H9 (cell line): Measurements from ENCODE around the gene FANCC. TPM values are rescaled to one million over a fixed set of nuclear protein-coding genes. Genes with fewer than 3 reads are reported as not detected.

Source experiments
- DNase-seq: peaks from one replicate; pipeline ENCODE4 v3.0.0-alpha.2; 2017
- H2AFZ ChIP-seq: one replicate; pipeline ENCODE4 v1.6.1; 2013; ENCODE audit warnings: mild to moderate bottlenecking, low read length, control low read depth, moderate library complexity
- H2AK5ac ChIP-seq: 2 replicates; pipeline ENCODE4 v1.6.1; 2013; ENCODE audit warnings: low read length, control low read depth, mixed read lengths; ENCODE audit not compliant: insufficient read length
- H2BK120ac ChIP-seq: one replicate; pipeline ENCODE4 v1.6.1; 2013; ENCODE audit warnings: low read depth, mild to moderate bottlenecking, low read length, control low read depth, inconsistent platforms; ENCODE audit not compliant: poor library complexity, severe bottlenecking
- H2BK12ac ChIP-seq: 2 replicates; pipeline ENCODE4 v1.6.1; 2013; ENCODE audit warnings: low read length, control low read depth, mixed read lengths, low read depth; ENCODE audit not compliant: insufficient read length
- H2BK15ac ChIP-seq: 2 replicates; pipeline ENCODE4 v1.6.1; 2013; ENCODE audit warnings: low read depth, low read length, control low read depth
- H2BK20ac ChIP-seq: one replicate; pipeline ENCODE4 v1.6.1; 2013; ENCODE audit warnings: low read depth, mild to moderate bottlenecking, low read length, control low read depth, inconsistent platforms; ENCODE audit not compliant: poor library complexity, severe bottlenecking
- H2BK5ac ChIP-seq: 2 replicates; pipeline ENCODE4 v1.6.1; 2013; ENCODE audit warnings: low read length, control low read depth, mixed read lengths; ENCODE audit not compliant: insufficient read length
- H3K14ac ChIP-seq: 2 replicates; pipeline ENCODE4 v1.6.1; 2013; ENCODE audit warnings: low read length, control low read depth; ENCODE audit not compliant: insufficient read depth
- H3K18ac ChIP-seq: 2 replicates; pipeline ENCODE4 v1.6.1; 2013; ENCODE audit warnings: low read depth, mild to moderate bottlenecking, mixed read lengths, low read length, control low read depth; ENCODE audit not compliant: insufficient read length
- H3K23ac ChIP-seq: 2 replicates; pipeline ENCODE4 v1.6.1; 2013; ENCODE audit warnings: low read length, control low read depth, mixed read lengths, low read depth; ENCODE audit not compliant: insufficient read length
- H3K23me2 ChIP-seq: 2 replicates; pipeline ENCODE4 v1.6.1; 2013; ENCODE audit warnings: low read depth, mild to moderate bottlenecking, mixed read lengths, low read length, control low read depth; ENCODE audit not compliant: insufficient read length, poor library complexity, severe bottlenecking
- H3K27ac ChIP-seq: 2 replicates; pipeline ENCODE4 v1.5.1; 2013; ENCODE audit warnings: low read length, control low read depth, mixed read lengths, low read depth; ENCODE audit not compliant: insufficient read length
- H3K27me3 ChIP-seq: 2 replicates; pipeline ENCODE4 v1.6.1; 2013; ENCODE audit warnings: low read length, control low read depth, inconsistent platforms; ENCODE audit not compliant: insufficient read depth
- H3K4ac ChIP-seq: 2 replicates; pipeline ENCODE4 v1.6.1; 2013; ENCODE audit warnings: low read depth, mild to moderate bottlenecking, control low read depth, inconsistent platforms, low read length, moderate library complexity
- H3K4me1 ChIP-seq: 2 replicates; pipeline ENCODE4 v1.6.1; 2013; ENCODE audit warnings: low read length, control low read depth, inconsistent platforms; ENCODE audit not compliant: insufficient read depth
- H3K4me2 ChIP-seq: 2 replicates; pipeline ENCODE4 v1.6.1; 2013; ENCODE audit warnings: low read length, control low read depth, mixed read lengths; ENCODE audit not compliant: insufficient read length, insufficient read depth
- H3K56ac ChIP-seq: 2 replicates; pipeline ENCODE4 v1.6.1; 2013; ENCODE audit warnings: low read depth, mild to moderate bottlenecking, mixed read lengths, low read length, control low read depth; ENCODE audit not compliant: insufficient read length
- H3K79me1 ChIP-seq: 2 replicates; pipeline ENCODE4 v1.6.1; 2013; ENCODE audit warnings: low read depth, mild to moderate bottlenecking, moderate library complexity, low read length, control low read depth, inconsistent platforms; ENCODE audit not compliant: insufficient read depth, poor library complexity, severe bottlenecking
- H3K79me2 ChIP-seq: 2 replicates; pipeline ENCODE4 v1.6.1; 2013; ENCODE audit warnings: low read length, control low read depth, inconsistent platforms; ENCODE audit not compliant: insufficient read depth
- H3K9ac ChIP-seq: 2 replicates; pipeline ENCODE4 v1.6.1; 2013; ENCODE audit warnings: low read length, control low read depth, mixed read lengths; ENCODE audit not compliant: insufficient read length; ENCODE audit errors: extremely low read depth
- H3K9me3 ChIP-seq: one replicate; pipeline ENCODE4 v1.6.1; 2013; ENCODE audit warnings: low read depth, low read length, inconsistent platforms; ENCODE audit not compliant: control insufficient read depth
- H3T11ph ChIP-seq: one replicate; pipeline ENCODE4 v1.6.1; 2013; ENCODE audit warnings: mild to moderate bottlenecking, low read length, control low read depth, inconsistent platforms
- H4K20me1 ChIP-seq: one replicate; pipeline ENCODE4 v1.6.1; 2013; ENCODE audit not compliant: control insufficient read depth, insufficient read length, insufficient read depth
- H4K5ac ChIP-seq: 2 replicates; pipeline ENCODE4 v1.6.1; 2013; ENCODE audit warnings: low read depth, mild to moderate bottlenecking, mixed read lengths, low read length, control low read depth; ENCODE audit not compliant: insufficient read length
- H4K8ac ChIP-seq: replicated peaks from 2 replicates; pipeline ENCODE4 v1.6.1; 2013; ENCODE audit warnings: low read length, control low read depth, mixed read lengths, low read depth; ENCODE audit not compliant: insufficient read length
- H4K91ac ChIP-seq: 2 replicates; pipeline ENCODE4 v1.6.1; 2013; ENCODE audit warnings: low read depth, mild to moderate bottlenecking, moderate library complexity, mixed read lengths, low read length, control low read depth; ENCODE audit not compliant: insufficient read length
- H3K27ac Mint-ChIP-seq, 3 experiments: 2 replicates in 2 of 3; 3 replicates in 1 of 3; pipeline ENCODE4 v1.8.0; 2020 to 2021; ENCODE audit warnings: mixed read lengths in 3 of 3, mild to moderate bottlenecking in 1 of 3, moderate library complexity in 1 of 3
- H3K27me3 Mint-ChIP-seq: 2 replicates; pipeline ENCODE4 v1.8.0; 2021; ENCODE audit warnings: low read depth, mild to moderate bottlenecking, moderate library complexity, mixed read lengths
- H3K36me3 Mint-ChIP-seq, 3 experiments: 2 replicates in 2 of 3; 3 replicates in 1 of 3; pipeline ENCODE4 v1.8.0; 2020 to 2021; ENCODE audit warnings: low read depth in 3 of 3, mixed read lengths in 3 of 3; ENCODE audit not compliant: insufficient read depth in 1 of 3
- H3K4me1 Mint-ChIP-seq, 2 experiments: 2 replicates each; pipeline ENCODE4 v1.8.0; 2020; ENCODE audit warnings: mixed read lengths in 2 of 2
- H3K4me3 Mint-ChIP-seq, 2 experiments: 2 replicates in 1 of 2; 3 replicates in 1 of 2; pipeline ENCODE4 v1.8.0; 2020 to 2021; ENCODE audit warnings: mild to moderate bottlenecking in 2 of 2, mixed read lengths in 2 of 2, moderate library complexity in 1 of 2
- H3K9me3 Mint-ChIP-seq, 2 experiments: 2 replicates in 1 of 2; 3 replicates in 1 of 2; pipeline ENCODE4 v1.8.0; 2020; ENCODE audit warnings: mild to moderate bottlenecking in 2 of 2, mixed read lengths in 2 of 2, moderate library complexity in 1 of 2
- WGBS: extraction: QIAGEN DNeasy Blood & Tissue Kit; methylation state at CpG from one replicate; pipeline ENCODE4 v1.1.7; 2013; ENCODE audit warnings: missing lambda C conversion rate, low lambda C conversion rate, mixed read lengths; ENCODE audit not compliant: insufficient read length; ENCODE audit errors: extremely low coverage; 5-methylcytosine and 5-hydroxymethylcytosine counted together
- total RNA-seq: library from RNA; stranded (reverse); gene quantifications from 2 replicates; pipeline ENCODE4 v1.2.1, GENCODE V29; 2021
- TF ChIP-seq, protein P1 (sequence below): fragments of 200-600 bp; sonication (generic); conservative IDR thresholded peaks from 3 replicates; pipeline ENCODE4 v1.8.0; 2021; ENCODE audit warnings: antibody characterized with exemption, mild to moderate bottlenecking

FANCC gene
- total RNA-seq, 1 experiment from 2014 or later, result 14.6 TPM

DNA sequence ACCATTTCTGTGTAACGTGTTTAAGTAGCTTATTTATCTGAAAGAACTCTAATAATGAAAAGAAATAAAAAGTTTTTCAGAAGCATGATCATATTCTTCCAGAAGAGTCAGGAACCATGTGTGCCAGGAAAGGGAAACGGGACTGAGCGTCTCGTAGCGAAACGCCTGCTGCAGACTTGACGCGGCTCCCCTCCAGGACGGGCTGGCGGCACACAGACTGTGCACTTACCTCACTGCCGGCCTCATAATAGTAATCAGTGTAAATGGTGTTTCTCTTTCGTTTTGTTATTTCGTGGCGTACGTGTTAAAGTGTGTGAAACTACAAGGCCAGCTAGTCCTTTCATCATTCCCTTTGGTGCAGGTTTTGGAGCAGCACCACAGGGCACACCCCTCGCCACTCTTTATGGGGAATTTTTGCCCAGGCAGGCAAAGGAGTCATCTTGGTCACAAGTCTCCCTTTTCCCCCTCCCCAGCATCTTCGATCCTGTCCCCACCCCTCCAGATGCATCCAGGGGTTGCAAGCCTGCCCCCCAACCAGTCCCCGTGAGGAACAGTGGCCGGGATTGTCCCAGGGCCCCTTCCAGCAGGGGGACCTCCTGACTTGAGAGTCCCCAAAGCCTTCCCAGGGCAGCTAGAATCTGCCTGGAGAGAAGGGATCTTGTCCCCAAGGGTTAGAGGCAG lies 233.1 kb downstream of the FANCC start:
- H3K27ac Mint-ChIP-seq, result peak overlapping the region in 2 of 3 experiments; percentile 24 to 89; a peak in 2 of 7 replicates
- no peaks in the 10 kb centered on the region for H4K20me1 ChIP-seq

More for the DNA sequence above, 233.1 kb downstream of the FANCC start:
- H3K4me3 Mint-ChIP-seq, result no peak overlapping the region; a peak in 1 of 5 replicates
- Histone ChIP-seq H2BK120ac (no peak overlapping the region), H3K14ac (no peak overlapping the region; the same call in 1 of the 2 replicates), H3T11ph (no peak overlapping the region), H2AFZ (no peak overlapping the region), H4K91ac (no peak overlapping the region), H4K8ac (no peak overlapping the region), H2BK20ac (no peak overlapping the region), H3K4me1 (no peaks in the 10 kb centered on the region), H2BK5ac (no peak overlapping the region), H2BK15ac (no peak overlapping the region), H3K23me2 (no peaks in the 10 kb centered on the region), H4K5ac (no peak overlapping the region), H3K27me3 (no peaks in the 10 kb centered on the region), H3K27ac (no peak overlapping the region), H3K9ac (no peak overlapping the region), H3K79me1 (no peaks in the 10 kb centered on the region), H2BK12ac (no peak overlapping the region), H3K4ac (no peak overlapping the region), H3K23ac (no peak overlapping the region), H3K18ac (no peak overlapping the region), H3K79me2 (peaks cover 2% of the 10 kb centered on the region; the same call in 1 of the 2 replicates), H3K9me3 (no peaks in the 10 kb centered on the region), H3K4me2 (no peak overlapping the region), H3K56ac (no peak overlapping the region), H2AK5ac (no peak overlapping the region)
- TF ChIP-seq, protein P1, sequence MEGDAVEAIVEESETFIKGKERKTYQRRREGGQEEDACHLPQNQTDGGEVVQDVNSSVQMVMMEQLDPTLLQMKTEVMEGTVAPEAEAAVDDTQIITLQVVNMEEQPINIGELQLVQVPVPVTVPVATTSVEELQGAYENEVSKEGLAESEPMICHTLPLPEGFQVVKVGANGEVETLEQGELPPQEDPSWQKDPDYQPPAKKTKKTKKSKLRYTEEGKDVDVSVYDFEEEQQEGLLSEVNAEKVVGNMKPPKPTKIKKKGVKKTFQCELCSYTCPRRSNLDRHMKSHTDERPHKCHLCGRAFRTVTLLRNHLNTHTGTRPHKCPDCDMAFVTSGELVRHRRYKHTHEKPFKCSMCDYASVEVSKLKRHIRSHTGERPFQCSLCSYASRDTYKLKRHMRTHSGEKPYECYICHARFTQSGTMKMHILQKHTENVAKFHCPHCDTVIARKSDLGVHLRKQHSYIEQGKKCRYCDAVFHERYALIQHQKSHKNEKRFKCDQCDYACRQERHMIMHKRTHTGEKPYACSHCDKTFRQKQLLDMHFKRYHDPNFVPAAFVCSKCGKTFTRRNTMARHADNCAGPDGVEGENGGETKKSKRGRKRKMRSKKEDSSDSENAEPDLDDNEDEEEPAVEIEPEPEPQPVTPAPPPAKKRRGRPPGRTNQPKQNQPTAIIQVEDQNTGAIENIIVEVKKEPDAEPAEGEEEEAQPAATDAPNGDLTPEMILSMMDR, result no peak
- peaks cover 0 to 10% (median 6%) of the 10 kb centered on the region in 3 experiments; a peak in 5 of 7 replicates for H3K36me3 Mint-ChIP-seq
- no CpG with 5 or more reads among the region's 19 CpGs for WGBS
- H3K4me1 Mint-ChIP-seq, result peaks cover 20 to 27% of the 10 kb centered on the region in 2 experiments
- no peaks in the 10 kb centered on the region; the same call in 1 of the 2 replicates for H3K27me3 Mint-ChIP-seq
- DNase-seq, result no peak
- H3K9me3 Mint-ChIP-seq, result no peaks in the 10 kb centered on the region
